NCI-H446 (cell line): Measurements from ENCODE around the gene NDUFAB1.
"Not testable (repeated sequence)": the region's sequence is repeated elsewhere in the genome, so short reads cannot be mapped to it uniquely, and the experiment has no call there.

Experiments
- DNase-seq, 2 experiments: peaks; one replicate each; lab custom pipeline; 2025; lab: John Stamatoyannopoulos, UW

NDUFAB1 gene

DNA sequence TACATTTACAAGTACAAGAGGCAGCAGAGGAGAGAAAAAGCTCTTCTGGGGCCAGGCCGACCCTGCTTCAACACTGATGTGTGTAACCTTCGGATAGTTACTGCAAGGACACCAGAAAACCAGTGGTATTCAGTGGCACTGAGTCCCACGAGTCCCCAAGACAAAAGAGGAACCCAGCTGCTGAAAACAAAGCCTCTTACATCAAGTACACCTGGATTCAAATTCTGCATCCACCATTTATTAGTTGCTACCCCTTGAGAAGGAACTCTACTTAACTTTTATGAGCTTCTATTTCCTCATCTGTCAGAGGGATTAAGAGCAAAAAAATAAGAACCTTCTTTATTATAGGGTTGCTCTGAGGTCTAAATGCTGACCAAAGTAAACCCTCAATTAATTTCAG lies 41.6 kb downstream of the NDUFAB1 start:
- DNase-seq, result no peak

DNA sequence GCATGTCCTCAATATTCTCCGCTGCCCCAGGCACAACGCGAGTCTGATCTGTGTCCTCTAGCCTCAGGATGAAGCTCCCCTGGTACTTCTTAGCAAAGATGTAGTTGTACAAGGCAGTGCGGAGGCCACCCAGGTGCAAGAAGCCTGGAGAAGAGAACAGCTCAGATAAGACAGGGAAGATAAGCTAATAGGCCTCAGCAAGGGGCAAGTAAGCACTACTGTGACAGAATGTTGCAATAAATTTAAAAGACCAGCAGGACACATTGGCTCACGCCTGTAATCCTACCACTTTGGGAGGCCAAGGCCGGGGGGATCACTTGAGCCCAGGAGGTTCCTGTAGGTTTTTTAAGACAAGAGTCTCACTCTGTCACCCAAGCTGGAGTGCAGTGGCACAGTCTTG lies 44.0 kb downstream of the NDUFAB1 start:
- no peak for DNase-seq

DNA sequence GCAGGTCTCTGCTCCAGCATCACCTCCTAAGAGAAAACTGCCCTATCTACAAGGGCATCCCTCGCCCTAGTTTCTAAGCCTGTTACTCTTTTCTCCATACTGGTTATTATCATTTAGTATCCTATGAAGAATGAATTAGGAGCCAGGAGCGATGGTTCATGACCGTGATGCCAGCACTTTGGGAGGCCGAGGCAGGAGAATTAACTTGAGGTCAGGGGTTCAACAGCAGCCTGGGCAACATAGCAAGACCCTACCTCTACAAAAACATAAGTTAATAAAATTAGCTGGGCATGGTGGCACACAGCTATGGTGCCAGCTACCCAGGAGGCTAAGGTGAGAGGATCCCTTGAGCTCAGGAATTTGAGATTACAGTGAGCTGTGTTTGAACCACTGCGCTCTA lies 46.2 kb downstream of the NDUFAB1 start:
- DNase-seq, result no peak

DNA sequence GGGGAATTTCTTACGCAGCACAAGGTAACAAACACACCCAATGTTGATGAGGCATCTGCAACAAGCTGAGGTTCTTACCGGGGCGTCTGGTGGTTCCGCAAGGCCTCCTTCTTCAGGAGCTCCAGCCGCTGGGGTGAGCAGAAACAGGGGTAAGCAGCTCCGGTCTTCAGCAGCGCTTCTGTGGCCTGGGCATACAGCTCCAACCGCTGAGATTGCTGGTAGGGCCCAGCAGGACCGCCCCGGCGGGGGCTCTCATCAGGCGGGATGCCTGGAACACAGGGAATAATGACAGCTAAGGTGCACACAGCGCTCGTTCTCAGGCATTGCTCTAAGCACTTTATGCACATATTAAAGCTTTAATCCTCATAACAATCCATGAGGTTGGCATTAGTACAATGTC lies 51.7 kb downstream of the NDUFAB1 start:
- DNase-seq, result no peak

DNA sequence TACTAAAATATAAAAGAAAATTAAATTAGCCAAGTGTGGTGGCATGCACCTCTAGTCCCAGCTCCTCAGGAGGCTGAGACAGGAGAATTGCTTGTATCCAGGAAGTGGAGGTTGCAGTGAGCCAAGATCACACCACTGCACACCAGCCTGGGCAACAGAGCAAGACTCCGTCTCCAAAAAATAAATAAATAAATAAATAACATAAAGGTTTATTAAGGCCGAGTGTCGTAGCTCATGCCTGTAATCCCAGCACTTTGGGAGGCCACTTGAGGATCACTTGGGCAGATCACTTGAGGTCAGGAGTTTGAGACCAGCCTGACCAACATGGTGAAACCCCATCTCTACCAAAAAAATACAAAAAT lies 55.3 kb downstream of the NDUFAB1 start:
- not testable (repeated sequence) for DNase-seq

DNA sequence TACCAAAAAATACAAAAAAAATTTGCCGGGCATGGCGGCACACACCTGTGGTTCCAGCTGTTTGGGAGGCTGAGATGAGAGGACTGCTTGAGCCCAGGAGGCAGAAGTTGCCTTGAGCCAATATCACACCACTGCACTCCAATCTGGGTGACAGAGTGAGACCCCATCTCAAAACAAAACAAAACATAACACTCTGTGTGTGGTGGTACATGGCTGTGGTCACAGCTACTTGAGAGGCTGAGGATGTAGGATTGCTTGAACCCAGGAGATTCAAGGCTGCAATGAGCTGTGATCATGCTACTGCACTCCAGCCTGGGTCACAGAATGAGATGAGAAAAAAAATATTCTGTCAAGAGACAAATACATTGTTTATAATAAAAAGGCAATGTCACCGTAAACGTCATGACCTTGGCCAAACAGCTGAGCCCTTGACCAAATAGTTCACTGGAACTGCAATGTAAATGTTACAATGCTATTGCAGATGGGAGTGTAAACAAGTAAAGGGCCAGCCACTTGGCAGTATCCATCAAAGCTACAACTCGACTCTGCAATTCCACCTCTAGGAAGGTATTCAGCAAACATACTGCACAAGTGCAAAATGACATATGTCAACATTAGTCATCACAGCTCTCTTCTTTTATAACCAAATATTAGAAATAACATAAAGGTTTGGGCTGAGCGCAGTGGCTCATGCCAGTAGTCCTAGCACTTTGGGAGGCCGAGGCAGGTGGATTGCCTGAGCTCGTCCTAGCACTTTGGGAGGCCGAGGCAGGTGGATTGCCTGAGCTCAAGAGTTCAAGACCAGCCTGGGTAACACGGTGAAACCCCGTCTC lies 55.9 kb downstream of the NDUFAB1 start:
- DNase-seq, result no peak

DNA sequence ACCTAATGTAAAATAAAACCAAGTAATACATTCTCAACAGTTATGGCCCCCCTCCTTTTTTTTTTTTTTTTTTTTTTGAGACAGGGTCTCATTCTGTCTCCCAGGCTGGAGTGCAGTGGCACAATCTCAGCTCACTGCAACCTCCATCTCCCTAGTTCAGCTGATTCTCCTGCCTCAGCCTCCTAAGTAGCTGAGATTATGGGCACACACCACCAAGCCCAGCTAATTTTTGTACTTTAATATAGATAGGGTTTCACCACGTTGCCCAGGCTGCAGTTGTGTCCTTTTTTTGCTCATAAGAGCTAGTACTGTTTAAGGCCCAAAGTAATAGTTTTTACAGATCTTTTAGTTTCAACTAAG lies 57.2 kb downstream of the NDUFAB1 start:
- no peak for DNase-seq

DNA sequence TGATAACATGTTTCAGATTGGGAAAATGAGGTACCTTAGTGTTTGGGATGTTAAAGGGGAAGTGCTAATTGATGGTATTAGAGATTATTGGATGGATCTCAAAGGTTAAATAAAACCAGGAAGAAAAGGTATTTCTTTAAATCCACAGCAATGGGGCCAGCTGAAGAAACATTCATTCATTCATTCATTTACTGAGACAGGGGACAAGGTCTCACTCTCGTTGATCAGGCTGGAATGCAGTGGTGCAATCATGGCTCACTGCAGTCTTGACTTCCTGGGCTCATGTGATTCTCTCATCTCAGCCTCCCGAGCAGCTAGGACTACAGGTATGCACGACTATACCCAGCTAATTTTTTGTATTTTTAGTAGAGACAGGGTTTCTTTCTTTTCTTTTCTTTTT lies 58.7 kb downstream of the NDUFAB1 start:
- DNase-seq, result no peak

DNA sequence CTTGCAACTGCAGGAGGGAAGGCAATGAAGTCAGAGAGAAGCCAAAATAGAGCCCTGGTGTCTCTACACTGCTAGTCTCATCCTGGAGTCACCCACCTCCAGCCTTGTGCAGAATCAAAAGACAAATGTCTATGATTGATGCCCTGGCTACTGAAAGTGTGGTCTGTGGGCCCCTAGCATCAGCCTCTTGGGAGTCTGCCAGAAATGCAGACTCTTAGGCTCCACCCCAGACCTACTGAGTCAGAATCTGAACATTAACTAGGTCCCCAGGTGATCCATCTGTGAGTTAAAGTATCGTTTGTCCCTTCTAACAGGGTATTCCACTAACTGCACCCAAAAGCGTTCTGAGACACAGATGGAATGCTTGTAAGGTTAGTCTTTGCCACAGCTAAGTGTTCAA lies 60.2 kb downstream of the NDUFAB1 start:
- DNase-seq, result no peak

DNA sequence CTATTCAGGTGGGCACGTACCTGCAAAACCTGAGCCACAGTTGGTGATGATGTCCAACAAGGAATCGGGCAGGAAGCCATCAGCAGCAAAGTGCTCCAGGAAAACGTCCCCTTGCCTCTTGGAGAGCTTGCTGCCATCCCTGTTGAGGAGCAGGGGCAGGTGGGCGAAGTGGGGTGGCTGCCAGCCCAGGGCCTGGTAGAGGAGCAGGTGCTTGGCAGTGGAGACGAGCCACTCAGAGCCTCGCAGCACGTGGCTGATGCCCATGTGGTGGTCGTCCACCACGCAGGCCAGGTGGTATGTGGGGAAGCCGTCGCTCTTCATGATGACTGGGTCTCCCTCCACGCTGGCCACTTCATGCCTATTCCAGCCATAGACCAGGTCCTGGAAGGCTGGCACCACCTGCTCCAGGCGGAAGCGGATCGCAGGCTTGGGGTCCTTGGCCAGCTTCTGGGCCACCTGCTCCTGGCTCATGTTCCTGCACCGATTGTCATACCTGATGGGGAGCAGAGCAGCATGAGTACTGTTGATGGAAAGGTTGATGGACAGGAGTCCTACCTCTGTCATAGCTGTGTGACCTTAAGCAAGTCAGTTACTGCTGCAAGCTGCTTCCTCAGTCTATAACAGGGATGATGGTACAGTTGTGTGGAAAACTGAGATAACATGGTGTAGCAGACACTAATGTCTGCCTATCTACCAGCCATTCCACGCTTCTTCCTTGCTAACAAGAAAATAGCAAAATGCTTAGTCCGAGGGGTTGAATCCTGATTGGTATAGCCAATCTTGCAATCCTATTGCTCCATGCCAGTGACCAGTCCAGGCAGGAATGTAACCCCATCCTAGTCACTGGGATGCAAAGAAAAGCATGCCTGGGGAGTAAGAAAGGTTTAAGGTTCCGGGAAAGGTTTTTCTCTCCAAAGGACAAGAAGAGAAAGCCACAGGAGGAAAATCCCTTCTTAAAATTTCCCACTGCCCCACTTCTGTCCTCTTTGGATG lies 61.0 kb downstream of the NDUFAB1 start:
- DNase-seq, result no peak

DNA sequence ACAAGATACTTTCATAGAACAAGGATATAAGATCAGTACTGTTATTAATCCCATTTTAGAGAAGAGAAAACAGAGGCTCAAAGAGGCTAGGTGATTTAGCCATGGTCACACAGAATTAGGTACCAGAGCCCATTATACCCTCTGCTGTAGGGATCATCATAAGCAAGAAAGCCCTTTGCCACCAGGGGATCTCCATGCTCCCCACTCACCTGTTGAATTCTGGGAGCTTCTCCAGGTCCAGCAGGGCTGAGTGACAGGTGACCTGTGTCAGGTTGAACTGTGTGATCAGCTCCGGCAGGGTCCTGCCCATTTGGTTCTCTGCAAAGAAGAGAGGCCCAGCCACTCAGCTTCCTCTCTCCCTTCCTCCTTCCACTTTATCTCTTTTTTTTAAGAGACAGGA lies 63.7 kb downstream of the NDUFAB1 start:
- DNase-seq, result no peak
